ACC112 (cell line): Measurements from ENCODE around the gene SLC25A28.

Experiments
- H2AFZ ChIP-seq: fragments of 200-600 bp; sonication (generic); one replicate; pipeline ENCODE4 v1.6.0; 2017; ENCODE audit warnings: antibody characterized with exemption, low read length; ENCODE audit not compliant: unreplicated experiment
- H3K27ac ChIP-seq: fragments of 200-600 bp; sonication (generic); 2 replicates; pipeline ENCODE4 v1.5.1; 2014; ENCODE audit warnings: low read depth, mild to moderate bottlenecking, antibody characterized with exemption, low read length, moderate library complexity
- H3K27me3 ChIP-seq: fragments of 200-600 bp; sonication (generic); 2 replicates; pipeline ENCODE4 v1.6.1; 2014; ENCODE audit warnings: mild to moderate bottlenecking, antibody characterized with exemption, low read length, moderate library complexity, mixed read lengths; ENCODE audit not compliant: insufficient read depth
- H3K36me3 ChIP-seq: fragments of 200-600 bp; sonication (generic); 2 replicates; pipeline ENCODE4 v1.6.1; 2016; ENCODE audit warnings: mild to moderate bottlenecking, antibody characterized with exemption, low read length, moderate library complexity, mixed read lengths; ENCODE audit not compliant: insufficient read depth
- H3K4me1 ChIP-seq: fragments of 200-600 bp; sonication (generic); one replicate; pipeline ENCODE4 v1.6.1; 2016; ENCODE audit warnings: low read length, mixed read lengths; ENCODE audit not compliant: insufficient read depth, unreplicated experiment, control insufficient read depth
- H3K4me3 ChIP-seq: fragments of 200-600 bp; sonication (generic); 2 replicates; pipeline ENCODE4 v1.5.1; 2014; ENCODE audit warnings: mild to moderate bottlenecking, low read depth, low read length
- H3K79me2 ChIP-seq: fragments of 200-600 bp; sonication (generic); one replicate; pipeline ENCODE4 v1.6.0; 2016; ENCODE audit warnings: low read length; ENCODE audit not compliant: control insufficient read depth, unreplicated experiment, insufficient read depth

Gene SLC25A28

DNA sequence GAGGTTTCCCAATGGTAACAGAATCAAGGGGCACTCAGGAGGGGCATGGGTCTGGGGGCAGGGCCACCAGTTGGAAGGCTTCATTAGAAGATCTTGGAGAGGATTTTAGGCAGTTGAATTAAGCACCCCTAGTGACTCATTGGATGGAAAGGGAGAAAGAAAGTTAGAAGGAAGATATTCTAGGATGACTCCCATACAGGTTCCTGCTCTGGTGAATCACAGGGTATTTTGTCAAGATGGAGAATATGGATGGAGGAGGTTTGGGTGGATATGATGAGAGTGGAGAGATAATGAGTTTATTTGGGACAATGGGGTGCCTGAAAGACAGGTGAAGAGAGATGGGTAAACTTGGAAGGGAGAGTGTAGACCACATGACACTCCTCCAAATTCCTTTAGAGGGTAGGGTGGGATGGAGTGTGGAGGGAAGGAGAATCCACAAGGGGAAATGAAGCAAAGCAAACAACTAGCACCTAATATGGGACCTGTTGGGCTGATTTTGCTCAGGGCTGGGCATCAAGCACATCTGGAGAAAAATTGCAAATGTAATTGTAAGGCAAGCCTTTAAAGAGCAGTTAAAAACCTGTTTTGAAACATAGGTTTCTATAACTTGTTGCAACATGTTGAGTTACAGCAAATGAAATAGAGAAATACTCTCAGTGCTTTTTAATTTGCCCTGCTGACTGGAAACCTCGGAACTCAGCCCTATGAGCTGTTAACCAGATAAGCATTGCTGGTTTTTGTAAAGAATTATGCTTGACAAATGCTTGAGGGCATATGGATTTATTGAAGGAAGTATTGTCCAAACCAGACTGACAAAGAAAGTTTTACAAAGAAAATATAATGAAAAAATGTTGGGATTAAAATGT, 36.2 kb upstream of the SLC25A28 start:
- Histone ChIP-seq H3K4me1 (peaks cover 8% of the 10 kb centered on the region), H3K27ac (no peak overlapping the region), H3K27me3 (no peaks in the 10 kb centered on the region), H3K36me3 (no peaks in the 10 kb centered on the region), H3K79me2 (peaks cover 16% of the 10 kb centered on the region), H3K4me3 (no peak overlapping the region), H2AFZ (no peak overlapping the region)

DNA sequence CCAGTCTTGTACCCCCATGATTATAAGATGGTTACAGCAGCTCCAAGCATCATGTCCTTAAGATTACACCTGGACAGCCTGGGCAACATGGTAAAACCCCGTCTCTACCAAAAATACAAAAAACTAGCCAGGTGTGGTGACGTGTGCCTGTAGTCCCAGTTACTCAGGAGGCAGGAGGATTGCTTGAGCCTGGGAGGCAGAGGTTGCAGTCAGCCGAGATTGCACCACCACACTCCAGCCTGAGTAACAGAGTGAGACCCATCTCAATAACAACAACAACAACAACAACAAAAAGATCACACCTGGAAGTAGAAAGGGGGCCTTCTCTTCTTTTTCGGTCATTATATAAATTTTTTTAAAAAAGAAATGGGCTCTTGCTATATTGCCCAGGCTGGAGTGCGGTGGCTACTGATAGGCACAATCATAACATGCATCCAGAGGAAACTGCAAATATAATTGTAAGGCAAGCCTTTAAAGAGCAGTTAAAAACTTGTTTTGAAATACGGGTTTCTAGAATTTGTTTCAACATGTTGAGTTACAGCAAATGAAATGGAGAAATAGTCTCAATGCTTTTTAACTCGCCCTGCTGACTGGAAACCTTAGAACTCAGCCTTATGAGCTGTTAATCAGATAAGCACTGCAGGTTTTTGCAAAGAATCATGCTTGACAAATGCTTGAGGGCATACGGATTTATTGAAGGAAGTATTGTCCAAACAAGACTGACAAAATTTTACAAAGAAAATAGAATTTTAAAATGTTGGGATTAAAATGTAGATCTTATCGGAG, 34.3 kb upstream of the SLC25A28 start:
- Histone ChIP-seq H3K4me3 (no peak overlapping the region), H3K4me1 (no peaks in the 10 kb centered on the region), H3K36me3 (no peaks in the 10 kb centered on the region), H3K79me2 (peaks cover 2% of the 10 kb centered on the region), H3K27me3 (no peaks in the 10 kb centered on the region), H2AFZ (no peak overlapping the region), H3K27ac (no peak overlapping the region)

DNA sequence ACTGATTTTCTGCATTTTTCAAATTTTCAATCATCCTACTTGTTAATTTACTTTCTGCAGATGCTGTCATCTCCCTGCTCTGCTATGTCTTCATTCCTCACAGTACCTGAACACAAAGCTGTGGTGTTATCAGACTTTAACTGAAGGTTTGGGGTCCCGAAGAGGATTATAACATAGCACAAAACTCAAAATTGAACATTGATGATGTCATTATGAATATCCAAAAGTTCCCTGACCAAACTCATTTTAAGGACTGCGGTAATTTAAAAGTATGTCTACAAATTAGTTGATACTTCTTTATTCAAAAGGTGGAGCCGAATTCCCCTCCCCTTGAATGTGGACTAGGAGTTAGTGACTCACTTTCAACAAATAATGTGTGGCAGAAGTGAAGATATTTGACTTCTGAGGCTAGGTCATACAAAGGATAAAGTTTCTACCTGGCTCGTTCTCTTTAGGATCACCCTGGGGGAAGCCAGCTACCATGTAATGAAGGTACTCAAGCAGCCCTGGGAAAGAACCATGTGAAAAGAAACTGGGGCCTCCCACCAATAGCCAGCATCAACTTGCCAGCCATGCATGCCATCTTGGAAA, 32.7 kb upstream of the SLC25A28 start:
- Histone ChIP-seq H3K27ac (no peak overlapping the region), H3K4me1 (no peaks in the 10 kb centered on the region), H3K4me3 (no peak overlapping the region), H3K36me3 (no peaks in the 10 kb centered on the region), H2AFZ (no peak overlapping the region), H3K79me2 (no peaks in the 10 kb centered on the region), H3K27me3 (peaks cover 4% of the 10 kb centered on the region; the same call in 1 of the 2 replicates)

DNA sequence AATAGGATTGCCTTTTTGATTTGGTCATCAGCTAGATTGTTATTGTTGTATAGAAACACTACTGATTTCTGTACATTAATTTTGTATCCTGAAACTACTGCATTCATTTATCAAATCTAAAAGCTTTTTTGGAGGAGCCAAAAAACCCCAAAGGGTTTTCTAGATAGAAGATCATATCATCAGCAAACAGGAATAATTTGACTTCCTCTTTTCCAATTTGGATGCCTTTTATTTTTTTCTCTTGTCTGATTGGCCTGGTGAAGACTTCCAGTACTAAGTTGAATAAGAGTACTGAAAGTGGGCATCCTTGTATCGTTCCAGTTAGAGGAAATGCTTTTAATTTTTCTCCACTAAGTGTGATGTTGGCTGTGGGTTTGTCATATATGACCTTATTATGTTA, 28.5 kb upstream of the SLC25A28 start:
- Histone ChIP-seq H3K36me3 (no peaks in the 10 kb centered on the region), H3K4me3 (no peak overlapping the region), H2AFZ (no peak overlapping the region), H3K79me2 (no peaks in the 10 kb centered on the region), H3K4me1 (no peaks in the 10 kb centered on the region), H3K27me3 (peaks cover 4% of the 10 kb centered on the region; the same call in 1 of the 2 replicates), H3K27ac (no peak overlapping the region)

DNA sequence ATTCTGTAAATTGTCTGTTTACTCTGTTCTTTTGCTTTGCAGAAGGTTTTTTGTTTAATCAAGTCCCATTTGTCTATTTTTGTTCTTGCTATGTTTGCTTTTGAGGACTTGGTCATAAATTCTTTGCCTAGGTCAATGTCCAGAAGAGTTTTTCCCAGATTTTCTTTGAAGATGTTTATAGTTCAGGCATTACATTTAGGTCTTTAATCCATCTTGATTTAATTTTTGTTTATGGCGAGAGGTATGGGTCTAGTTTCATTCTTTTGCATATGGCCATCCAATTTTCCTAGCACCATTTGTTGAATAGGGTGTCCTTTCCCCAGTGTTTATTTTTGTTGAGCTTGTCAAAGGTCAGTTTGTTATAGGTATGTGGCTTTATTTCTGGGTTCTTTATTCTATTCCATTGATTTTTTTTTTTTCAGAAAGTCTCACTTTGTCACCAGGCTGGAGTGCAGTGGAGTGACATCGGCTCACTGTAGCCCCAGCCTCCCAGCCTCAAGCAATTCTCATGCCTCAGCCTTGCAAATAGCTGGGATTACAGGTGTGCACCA, 27.4 kb upstream of the SLC25A28 start:
- Histone ChIP-seq H3K27ac (no peak overlapping the region), H2AFZ (no peak overlapping the region), H3K4me3 (no peak overlapping the region), H3K27me3 (peaks cover 4% of the 10 kb centered on the region; the same call in 1 of the 2 replicates), H3K36me3 (no peaks in the 10 kb centered on the region), H3K79me2 (no peaks in the 10 kb centered on the region), H3K4me1 (no peaks in the 10 kb centered on the region)

DNA sequence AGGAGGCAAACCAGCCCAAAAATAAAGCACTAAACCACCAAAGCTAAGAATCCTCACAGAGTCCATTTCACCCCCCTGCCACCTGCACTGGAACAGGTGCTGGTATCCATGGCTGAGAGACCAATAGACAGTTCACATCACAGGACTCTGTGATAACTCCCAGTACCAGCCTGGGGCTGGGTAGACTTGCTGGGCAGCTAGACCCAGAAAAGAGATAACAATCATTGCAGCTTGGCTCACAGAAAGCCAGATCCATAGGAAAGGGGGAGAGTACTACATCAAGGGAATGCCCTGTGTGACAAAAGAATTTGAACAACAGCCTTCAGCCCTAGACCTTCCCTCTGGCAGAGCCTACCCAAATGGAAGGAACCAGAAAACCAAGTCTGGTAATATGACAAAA, 13.6 kb upstream of the SLC25A28 start:
- Histone ChIP-seq H3K4me3 (no peak overlapping the region), H3K4me1 (peaks cover 6% of the 10 kb centered on the region), H2AFZ (no peak overlapping the region), H3K27me3 (peaks cover 3% of the 10 kb centered on the region), H3K27ac (no peak overlapping the region), H3K79me2 (no peaks in the 10 kb centered on the region), H3K36me3 (no peaks in the 10 kb centered on the region)

DNA sequence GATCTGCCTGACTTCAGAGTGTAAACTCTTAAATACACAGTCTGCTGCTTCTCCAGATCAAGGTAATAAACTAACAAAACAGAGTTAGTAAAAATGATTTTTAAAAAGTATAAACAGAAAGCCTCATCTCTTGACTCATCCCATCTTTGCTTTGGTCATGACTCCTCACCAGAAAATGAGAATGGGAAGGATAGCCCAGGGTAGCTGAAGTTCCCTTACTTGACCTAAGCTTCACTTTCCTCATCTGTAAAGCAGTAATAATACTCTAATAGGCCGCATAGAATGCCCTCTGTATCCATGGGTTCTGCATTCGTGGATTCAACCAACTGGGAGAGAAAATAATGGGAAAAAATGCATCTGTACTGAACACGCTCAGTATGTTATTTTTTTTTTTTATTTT, 11.3 kb upstream of the SLC25A28 start:
- H3K27ac ChIP-seq = 0 out of 2 replicates have a peak overlapping the region, but pooled peaks have one; percentile 10

DNA sequence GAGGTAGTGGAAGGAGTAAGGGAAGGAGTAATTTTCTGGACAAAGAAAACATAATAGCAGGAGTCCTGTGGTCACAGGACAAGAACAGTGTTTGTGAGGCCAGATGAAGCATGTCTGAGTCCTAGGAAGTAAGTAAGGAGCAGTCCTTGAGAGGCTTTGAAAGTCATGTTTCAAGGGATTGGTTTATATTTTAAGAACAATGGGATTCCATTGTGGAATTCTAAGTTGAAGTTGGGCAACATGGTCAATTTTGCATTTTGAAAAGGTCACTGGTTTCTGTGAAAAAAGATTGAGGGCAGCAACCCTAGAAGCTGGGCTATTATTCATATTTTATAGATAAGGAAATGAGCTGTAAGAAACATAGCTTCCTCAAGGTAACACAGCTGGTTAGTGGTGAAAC, 10.8 kb upstream of the SLC25A28 start:
- no peaks in the 10 kb centered on the region for H3K27me3 ChIP-seq
- H3K36me3 ChIP-seq = no peaks in the 10 kb centered on the region
- H3K27ac ChIP-seq = peak overlapping the region; percentile 14; the same call in 1 of the 2 replicates
- H3K4me1 ChIP-seq = peaks cover 6% of the 10 kb centered on the region
- no peak overlapping the region for H3K4me3 ChIP-seq
- peak overlapping the region; percentile 44 for H2AFZ ChIP-seq
- no peaks in the 10 kb centered on the region for H3K79me2 ChIP-seq

More for the DNA sequence above, 11.3 kb upstream of the SLC25A28 start:
- peaks cover 6% of the 10 kb centered on the region for H3K4me1 ChIP-seq
- no peak overlapping the region for H3K4me3 ChIP-seq
- no peaks in the 10 kb centered on the region for H3K27me3 ChIP-seq
- no peak overlapping the region for H2AFZ ChIP-seq
- no peaks in the 10 kb centered on the region for H3K79me2 ChIP-seq
- no peaks in the 10 kb centered on the region for H3K36me3 ChIP-seq

DNA sequence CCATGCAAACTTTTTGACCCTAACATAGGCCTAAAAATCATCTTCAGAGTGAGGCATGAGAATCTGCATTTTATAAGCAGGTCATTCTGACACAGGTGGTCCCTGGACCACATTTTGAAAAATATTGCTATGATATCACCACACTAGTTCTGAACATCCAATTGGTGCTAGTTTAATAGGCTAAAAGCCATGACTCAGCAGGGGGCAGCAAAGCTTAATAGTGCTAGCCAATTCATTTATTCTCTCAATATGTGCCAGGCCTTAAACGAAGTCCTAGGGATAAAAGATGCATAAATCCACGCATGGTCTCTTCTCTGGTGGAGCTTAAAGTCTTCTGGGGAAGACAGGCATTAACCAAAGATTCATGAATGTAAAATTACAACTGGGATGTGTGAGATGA, 10.2 kb upstream of the SLC25A28 start:
- H3K36me3 ChIP-seq = no peaks in the 10 kb centered on the region
- H3K27ac ChIP-seq = peak overlapping the region; percentile 14; the same call in 1 of the 2 replicates
- H2AFZ ChIP-seq = peak overlapping the region; percentile 44
- no peaks in the 10 kb centered on the region for H3K27me3 ChIP-seq
- H3K79me2 ChIP-seq = no peaks in the 10 kb centered on the region
- H3K4me1 ChIP-seq = peaks cover 6% of the 10 kb centered on the region
- H3K4me3 ChIP-seq = no peak overlapping the region

DNA sequence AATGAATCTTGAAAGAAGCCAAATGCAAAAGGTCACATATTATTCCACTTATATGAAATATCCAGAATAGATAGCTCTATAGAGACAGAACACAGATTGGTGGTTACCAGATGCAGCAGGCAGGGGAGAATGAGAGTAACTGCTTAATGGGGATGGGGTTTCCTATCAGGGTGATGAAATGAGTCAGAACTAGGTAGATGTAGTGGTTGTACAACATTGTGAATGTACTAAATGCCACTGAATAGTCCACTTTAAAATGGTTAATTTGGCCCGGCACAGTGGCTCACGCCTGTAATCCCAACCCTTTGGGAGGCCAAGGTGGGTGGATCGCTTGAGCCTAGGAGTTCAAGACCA, 9.4 kb upstream of the SLC25A28 start:
- Histone ChIP-seq H3K27me3 (no peaks in the 10 kb centered on the region), H3K79me2 (no peaks in the 10 kb centered on the region), H3K36me3 (no peaks in the 10 kb centered on the region), H3K27ac (no peak overlapping the region), H3K4me1 (peaks cover 6% of the 10 kb centered on the region), H2AFZ (no peak overlapping the region), H3K4me3 (no peak overlapping the region)
